Activated CD8-positive, alpha-beta memory T cell treated with anti-CD3 and anti-CD28 coated beads for 4 hours (primary cell): ENCODE results near the gene NANOS2.
"Not testable (repeated sequence)": the region's sequence is repeated elsewhere in the genome, so short reads cannot be mapped to it uniquely, and the experiment has no call there.

Experiments used
- DNase-seq, 2 donors: peaks; one replicate each; pipeline ENCODE4 v3.0.0-alpha.2; 2020; ENCODE audit warnings: low read depth in 2 of 2

NANOS2 gene

DNA sequence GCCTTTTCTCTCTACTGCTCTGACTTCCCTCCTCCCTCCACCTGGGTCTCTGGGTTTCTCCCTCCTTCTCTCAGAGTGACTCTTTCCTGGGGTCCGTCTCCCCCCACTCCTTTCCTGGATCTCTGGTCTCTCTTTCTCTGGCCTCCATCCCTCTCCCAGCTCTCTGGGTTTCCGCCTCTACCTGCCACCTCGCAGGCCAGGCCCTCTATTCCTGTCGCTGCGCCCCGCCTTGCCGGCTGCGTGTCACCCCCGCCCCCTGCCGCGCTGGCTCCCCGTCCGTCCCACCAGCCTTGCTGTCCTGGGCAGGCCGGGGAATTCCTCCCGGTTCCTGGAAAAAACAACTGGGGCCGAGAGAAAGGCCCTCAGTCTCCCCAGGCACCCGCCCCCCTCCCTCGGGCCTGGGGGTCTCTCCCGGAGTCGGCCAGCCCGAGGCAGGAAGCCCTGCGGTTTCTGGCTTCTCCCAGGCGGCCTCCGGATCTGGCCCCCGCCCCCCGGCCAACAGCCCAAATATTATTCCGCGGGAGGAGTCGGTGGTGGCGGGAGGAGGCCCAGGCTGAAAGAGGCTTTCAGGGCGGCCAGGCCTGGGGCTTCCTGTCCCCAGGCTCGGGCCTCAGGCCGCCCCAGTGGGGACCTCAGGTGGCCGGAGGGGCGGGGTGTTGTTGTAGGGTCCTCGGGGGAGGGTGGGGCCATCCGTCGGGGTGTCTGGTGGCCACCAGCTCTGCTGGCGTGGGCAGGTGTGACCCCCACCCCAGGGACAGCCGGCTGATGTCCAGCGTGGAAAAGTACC is 38.0 kb downstream of the NANOS2 start:
- no peak for DNase-seq

GRCh38 chr19:45876161-45876410 is 38.5 kb downstream of the NANOS2 start:
- DNase-seq = no peak

- no peak for DNase-seq
Measured at GRCh38 chr19:45874620-45874966, 40.0 kb downstream of the NANOS2 start.

- DNase-seq = no peak
Measured at GRCh38 chr19:45873219-45873772, 41.3 kb downstream of the NANOS2 start.

DNA sequence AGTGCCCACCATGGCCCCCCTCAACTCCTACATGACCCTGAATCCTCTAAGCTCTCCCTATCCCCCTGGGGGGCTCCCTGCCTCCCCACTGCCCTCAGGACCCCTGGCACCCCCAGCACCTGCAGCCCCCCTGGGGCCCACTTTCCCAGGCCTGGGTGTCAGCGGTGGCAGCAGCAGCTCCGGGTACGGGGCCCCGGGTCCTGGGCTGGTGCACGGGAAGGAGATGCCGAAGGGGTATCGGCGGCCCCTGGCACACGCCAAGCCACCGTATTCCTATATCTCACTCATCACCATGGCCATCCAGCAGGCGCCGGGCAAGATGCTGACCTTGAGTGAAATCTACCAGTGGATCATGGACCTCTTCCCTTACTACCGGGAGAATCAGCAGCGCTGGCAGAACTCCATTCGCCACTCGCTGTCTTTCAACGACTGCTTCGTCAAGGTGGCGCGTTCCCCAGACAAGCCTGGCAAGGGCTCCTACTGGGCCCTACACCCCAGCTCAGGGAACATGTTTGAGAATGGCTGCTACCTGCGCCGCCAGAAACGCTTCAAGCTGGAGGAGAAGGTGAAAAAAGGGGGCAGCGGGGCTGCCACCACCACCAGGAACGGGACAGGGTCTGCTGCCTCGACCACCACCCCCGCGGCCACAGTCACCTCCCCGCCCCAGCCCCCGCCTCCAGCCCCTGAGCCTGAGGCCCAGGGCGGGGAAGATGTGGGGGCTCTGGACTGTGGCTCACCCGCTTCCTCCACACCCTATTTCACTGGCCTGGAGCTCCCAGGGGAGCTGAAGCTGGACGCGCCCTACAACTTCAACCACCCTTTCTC is 42.3 kb downstream of the NANOS2 start:
- DNase-seq = no peak

GRCh38 chr19:45870798-45871197 is 43.8 kb downstream of the NANOS2 start:
- DNase-seq = no peak

DNA sequence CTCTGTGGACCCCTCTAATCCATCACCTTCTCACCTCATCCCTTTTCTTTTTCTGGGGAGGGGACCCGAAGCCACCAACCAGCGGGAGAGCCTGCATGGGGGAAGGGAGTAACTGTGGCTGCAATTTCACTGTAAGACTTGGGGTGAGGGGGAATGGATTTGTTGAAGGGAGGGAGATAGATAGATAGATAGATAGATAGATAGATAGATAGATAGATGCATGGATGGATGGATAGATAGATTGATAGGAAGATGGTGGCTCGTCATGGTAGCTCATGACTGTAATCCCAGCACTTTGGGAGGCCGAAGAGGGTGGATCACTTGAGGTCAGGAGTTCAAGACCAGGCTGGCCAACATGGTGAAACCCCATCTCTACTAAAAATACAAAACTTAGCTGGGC is 47.3 kb downstream of the NANOS2 start:
- not testable (repeated sequence) for DNase-seq

- no peak for DNase-seq
Measured at GRCh38 chr19:45866400-45867176, 48.0 kb downstream of the NANOS2 start.

- no peak for DNase-seq
Measured at GRCh38 chr19:45865269-45865948, 49.2 kb downstream of the NANOS2 start.

- DNase-seq = no peak
Measured at GRCh38 chr19:45864629-45865082, 49.9 kb downstream of the NANOS2 start.

GRCh38 chr19:45863840-45864628 is 50.5 kb downstream of the NANOS2 start, which contains the start of gene FOXA3:
TSS of gene FOXA3 (plus strand) at chr19:45864326. CDS start at chr19:45864457, 131 bp downstream.
- no peak for DNase-seq

- DNase-seq = no peak
Measured at GRCh38 chr19:45863335-45863839, 51.2 kb downstream of the NANOS2 start.
